HL-60/S4 (cell line): Measurements from ENCODE around the gene SYPL2.
"Not testable (repeated sequence)": the region's sequence is repeated elsewhere in the genome, so short reads cannot be mapped to it uniquely, and the experiment has no call there.

Experiments
- in situ Hi-C: fragments of 300-500 bp; cut with MboI; formaldehyde crosslinking; loops from 2 replicates; pipeline ENCODE4 v1.14.3; 2022; ENCODE audit warnings: low sequenced_read_pairs

The SYPL2 gene

DNA sequence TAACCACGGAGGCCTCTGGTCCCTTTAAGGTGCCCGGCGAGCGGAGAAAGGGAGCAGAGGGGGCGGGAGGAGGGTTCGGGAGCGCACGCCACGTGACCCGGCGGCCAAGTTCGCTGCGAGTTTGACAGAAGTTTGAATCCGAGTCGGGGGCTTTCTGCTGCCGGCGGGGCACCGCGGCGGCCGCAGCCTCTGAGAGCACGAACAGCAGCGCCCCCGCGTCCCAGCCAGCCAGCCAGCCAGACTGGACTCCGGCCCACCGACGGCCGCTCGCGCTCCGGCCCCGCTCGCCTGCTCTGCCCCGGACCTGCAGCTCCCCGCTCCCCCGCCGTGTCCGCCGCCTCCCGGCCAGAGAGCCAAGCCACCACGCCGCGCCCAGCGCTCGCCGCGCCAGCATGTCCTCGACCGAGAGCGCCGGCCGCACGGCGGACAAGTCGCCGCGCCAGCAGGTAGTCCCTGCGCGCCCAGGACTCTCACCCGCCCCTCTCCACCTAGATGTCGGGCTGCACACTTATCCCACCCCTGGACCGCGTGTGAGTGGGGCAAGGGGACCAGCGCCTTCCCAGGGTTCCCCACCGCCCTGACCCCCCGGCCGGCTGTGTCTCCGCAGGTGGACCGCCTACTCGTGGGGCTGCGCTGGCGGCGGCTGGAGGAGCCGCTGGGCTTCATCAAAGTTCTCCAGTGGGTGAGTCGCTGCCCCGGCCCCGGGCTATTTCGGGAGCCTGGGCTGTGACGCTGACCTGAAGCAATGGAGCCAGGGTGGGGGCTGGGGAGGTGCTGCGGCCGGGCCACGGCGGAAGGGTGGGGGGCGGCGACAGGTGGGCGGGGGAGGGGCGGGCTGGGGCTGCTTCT, at the start of gene SYPL2:
SYPL2 (plus strand) TSS at position 95 of the 849 bp plus-strand sequence; CDS start at position 393, 298 bp downstream.
- in situ Hi-C loops: no loop called here

DNA sequence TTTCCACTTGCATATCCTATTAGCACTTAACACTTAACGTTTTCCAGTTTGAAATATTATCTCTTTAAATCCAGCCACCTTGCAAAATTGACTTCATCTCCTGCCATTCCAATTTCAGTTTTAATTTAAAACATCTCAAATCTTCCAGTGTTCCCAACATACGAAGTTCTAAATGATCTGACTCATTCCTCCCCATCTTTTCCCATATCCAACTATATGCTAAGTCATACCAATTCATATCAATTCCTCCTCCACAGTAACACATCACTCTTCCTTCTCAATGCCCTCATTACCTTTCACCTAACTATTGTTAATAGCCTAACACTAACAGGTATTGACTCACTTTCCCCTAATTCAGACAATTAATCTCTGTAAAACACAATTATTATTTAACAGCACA, 42.8 kb upstream of the SYPL2 start:
- in situ Hi-C loops: no loop called here

DNA sequence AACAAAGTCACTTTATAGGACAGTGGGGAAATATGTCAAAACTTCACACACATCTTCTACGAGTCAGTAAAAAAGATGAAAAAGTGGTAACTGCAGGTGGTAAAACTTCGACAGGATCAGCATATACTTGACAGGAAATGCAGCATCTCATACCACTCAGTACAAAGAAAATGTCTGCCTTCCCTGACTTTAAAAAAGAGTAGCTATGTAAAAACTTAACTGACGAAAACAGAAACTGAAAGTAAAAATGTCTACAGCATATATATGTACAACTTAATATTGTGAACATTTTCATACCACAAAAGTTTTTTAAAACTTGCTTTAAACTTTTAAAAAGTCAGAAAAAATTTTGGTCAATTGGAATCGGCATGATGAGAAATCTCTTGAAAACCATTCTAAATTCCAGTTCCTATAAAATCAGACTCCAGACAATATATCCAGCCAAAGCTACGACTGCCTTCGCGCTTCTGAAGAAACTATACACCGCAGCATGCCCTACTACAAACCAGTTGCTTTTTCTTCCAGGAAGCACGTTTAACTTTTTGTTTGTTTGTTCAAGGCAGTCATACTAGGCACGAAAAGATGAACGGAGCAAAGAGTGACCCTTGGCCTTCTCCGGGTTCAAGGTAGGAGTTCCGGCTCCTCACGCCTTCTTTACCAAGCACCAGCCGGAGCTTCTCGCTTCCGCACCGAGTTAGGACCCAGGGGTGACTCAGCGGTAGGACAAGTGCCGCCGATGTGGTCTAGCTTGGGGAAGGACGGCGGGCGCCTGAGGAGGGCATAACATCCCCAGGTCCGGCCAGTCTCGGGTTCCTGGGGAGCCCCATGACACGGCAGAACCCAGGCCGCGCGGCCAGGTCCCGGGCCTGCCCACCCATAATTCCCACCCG, 40.7 kb upstream of the SYPL2 start:
- in situ Hi-C loops: no loop called here

DNA sequence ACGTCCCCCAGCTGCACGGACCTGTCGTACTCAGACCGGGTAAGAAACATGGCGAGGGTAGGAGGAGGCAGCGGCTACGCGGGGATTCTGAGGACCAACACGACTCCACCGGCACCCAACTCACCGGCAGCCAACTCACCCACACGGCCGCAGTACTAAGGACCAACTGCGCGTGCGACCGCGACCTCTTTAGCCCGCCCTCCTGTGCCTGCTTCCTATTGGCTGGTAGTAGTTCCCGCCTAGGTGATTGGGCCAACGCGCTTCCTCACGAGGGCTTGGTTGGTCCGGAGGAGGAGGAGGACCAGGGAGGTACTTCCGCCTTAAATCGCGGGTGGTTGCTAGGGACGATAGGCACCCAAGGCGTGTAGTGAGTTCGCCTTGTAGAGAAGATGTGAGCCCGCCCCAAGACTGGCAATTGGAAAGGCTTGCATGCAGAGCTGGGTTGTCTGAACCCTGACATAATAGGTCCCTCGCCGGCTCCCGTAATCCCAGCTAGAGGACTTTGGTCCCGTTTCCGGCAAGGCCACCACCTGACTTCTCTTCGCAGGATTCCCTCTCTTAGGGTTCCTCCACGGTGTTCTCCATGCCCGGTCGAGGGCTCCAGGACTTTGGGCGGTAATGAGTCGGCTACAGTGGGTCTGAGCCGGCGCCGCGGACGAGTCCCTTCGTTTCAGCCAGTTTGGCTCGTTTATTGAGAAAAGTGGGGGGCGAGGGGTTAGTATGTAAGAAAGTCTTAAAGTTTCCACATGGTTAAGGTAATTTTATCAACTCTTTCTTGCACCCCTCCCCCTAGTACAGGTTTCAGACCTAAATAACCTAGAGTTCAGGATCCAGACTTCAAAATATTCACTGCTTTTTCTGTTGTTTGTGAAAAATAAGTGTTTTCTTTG, 39.8 kb upstream of the SYPL2 start, which contains the start of gene PSMA5:
PSMA5 (minus strand) TSS at position 168 of the 890 bp plus-strand sequence; CDS start at position 50, 118 bp downstream.
- in situ Hi-C loops: no loop called here

DNA sequence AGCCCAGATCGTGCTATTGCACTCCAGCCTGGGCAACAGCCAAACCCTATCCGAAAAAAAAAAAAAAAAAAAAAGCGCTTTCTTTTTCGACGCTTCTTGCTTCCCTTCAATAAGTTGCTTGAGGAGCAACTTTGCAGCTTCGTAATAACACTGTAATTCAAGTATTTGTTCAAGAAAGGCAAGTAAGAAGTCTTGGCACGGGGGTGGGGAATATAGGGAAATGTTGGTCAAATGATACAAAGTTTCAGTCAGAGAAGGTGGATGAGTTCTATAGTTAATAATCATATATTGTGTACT, 39.2 kb upstream of the SYPL2 start:
- in situ Hi-C loops: no loop called here

DNA sequence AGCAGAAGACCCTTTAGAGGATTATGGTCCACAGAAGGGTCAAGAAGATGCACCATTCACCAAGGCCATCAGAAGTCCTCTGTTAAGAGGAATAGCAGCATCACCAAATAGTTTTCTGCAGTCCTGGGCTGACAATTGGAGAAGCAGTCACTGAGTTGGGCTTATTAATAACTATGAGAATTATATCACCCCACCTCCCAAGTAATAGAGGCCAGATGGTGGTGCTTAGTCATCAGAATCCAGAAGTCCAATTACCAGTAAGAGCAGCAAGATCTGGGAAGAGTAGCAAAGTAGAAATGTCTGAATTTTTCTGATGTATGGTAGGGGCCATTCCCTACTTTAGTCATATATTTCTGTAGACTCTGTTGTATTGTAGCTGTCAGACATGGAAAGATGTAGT, 34.0 kb upstream of the SYPL2 start:
- in situ Hi-C loops: no loop called here

DNA sequence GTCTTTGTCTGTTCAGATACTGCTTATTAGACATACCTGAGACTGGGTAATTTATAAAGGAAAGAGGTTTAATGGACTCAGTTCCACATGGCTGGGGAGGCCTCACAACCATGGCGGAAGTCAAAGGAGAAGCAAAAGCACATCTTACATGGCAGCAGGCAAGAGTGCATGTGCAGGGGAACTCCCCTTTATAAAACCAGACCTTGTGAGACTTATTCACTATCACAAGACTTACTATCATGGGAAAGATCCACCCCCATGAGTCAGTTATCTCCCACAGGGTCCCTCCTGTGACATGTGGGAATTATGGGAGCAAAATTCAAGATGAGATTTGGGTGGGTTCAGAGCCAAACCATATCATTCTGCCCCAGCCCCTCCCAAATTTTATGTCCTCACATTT, 33.0 kb upstream of the SYPL2 start:
- in situ Hi-C loops: no loop called here

DNA sequence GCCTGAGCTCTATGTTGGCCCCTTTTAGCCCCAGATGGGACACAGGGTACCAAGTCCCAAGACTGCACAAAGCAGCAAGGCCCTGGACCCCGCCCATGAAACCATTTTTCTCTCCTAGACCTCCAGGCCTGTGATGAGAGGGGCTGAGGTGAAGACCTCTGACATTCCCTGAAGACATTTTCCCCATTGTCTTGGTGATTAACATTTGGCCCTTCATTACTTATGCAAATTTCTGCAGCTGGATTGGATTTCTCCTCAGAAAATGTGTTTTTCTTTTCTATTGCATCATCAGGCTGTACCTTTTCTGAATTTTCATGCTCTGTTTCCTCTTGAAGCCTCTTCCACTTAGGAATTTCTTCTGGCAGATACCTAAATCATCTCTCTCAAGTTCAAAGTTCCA, 31.9 kb upstream of the SYPL2 start:
- in situ Hi-C loops: no loop called here

DNA sequence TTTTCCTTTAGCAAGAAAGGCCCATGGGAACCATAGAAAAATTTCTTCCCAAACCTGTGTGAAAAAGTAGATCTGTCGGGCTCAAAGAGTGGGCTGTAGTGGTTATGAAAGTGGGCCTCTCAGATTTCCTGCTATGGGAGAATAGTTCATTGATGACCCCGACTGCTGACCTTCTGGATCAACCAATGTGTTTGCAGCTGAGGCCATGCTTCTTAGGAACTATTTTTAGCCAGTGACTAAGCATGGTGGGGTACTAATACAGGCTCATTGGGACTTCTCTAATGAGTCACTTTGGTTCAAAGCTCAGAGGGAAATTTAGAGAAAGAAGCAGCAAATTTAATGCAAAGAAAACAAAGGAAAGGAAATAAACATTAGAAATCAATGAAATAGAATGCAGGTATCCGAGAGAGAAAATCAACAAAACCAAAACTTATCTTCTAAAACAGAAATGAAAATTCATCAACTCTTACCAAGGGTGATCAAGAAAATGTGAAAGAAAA, 27.5 kb upstream of the SYPL2 start:
- in situ Hi-C loops: no loop called here

DNA sequence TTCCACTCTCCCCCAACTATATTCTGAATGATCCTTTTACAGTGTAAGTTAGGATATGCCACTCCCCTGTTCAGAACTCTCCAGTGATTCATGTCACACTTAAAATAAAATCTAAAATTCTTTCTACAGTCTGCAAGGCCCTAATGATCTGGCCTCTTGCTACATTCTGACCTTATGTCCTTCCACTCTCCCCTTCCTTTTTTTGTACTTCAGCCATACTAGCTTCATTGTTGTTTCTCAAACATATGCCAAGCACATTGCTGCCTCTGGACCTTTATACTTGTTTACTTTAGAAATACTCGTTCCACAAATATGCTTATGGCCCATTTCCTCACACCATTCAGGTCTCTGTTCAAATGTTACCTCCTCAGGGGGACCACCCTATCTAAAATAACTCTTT, 25.3 kb upstream of the SYPL2 start:
- in situ Hi-C loops: no loop called here

DNA sequence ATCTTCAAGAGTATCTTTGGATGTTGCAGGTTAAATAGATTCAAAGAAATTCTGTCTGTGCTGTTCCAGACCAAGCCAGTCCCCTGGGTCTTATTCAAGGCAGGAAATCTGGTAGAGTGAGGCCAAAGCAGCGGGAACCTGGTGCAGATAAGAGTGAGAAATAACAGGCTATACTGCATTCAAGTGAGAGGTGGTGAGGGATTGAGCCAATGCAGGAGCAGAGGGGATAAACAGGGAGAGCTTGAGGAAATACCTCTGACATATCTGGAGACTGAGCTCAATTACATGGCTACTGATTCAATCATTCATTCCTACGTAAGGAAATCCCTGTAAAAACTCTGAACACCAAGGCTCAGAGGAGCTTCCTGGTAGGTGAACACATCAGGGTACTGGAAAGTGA, 22.9 kb upstream of the SYPL2 start:
- in situ Hi-C loops: no loop called here

DNA sequence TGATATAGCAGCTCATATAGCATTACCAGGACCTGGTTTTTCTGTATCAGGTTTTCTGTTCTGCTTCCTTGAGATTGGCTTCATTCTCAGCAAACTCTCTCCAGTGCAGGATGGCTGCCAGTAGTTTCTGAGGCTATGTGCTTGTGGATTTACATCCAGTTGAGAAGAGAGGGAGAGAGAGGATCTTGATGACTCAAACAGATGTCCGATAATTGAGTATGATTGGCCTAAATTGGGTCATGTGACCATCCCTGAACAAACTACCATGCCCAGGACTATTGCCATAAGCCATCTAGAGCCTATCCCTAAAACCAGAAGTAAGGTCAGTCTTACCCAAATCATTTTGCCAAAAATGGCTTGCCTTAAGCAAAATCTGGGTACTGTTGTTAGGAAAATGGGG, 22.0 kb upstream of the SYPL2 start:
- in situ Hi-C loops: no loop called here

DNA sequence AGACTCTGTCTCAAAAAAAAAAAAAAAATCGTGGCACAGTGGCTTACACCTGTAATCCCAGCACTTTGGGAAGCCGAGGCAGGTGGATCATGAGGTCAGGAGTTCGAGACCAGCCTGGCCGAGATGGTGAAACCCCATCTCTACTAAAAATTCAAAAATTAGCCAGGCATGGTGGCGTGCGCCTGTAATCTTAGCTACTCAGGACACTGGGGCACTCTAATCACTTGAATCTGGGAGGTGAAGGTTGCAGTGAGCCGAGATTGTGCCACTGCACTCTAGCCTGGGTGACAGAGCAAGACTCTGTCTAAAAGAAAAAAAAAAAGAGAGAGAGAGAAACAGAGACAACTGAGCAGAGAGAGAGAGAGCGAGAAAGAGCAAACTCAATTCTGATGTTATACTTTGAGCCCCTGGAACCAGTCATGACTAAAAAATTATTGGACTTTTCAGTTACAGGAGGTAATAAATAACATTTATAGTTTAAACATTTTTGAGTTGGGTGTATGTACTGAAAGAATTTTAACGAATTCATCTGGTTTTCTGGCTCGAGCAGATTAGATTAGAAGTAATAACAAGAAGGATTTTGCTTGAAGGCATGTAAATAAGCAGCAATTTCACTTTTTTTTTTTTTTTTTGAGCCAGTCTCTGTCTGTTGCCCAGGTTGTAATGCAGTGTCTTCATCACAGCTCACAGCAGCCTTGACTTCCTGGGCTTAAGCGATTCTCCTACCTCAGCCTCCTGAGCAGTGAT, 20.2 kb upstream of the SYPL2 start:
- in situ Hi-C loops: not testable (repeated sequence)

DNA sequence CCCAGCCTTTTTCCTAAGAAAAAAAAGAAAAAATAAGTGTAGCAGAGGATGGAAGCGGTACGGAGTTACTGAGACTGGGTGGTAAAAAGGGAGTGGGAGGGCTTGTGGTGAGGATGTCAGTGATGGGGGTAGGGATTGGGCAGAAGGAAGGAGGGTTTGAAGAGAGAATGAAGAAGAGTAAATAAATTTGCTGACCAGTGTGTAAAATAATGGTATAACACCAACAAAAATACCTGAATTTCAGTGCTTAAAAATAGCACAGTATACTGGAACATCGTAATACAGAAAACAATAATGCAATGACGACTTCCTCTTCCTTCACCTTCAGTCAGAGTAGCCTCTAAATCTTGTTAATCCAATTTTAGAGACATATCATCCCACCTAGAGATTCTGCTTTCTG, 18.8 kb upstream of the SYPL2 start:
- in situ Hi-C loops: no loop called here

DNA sequence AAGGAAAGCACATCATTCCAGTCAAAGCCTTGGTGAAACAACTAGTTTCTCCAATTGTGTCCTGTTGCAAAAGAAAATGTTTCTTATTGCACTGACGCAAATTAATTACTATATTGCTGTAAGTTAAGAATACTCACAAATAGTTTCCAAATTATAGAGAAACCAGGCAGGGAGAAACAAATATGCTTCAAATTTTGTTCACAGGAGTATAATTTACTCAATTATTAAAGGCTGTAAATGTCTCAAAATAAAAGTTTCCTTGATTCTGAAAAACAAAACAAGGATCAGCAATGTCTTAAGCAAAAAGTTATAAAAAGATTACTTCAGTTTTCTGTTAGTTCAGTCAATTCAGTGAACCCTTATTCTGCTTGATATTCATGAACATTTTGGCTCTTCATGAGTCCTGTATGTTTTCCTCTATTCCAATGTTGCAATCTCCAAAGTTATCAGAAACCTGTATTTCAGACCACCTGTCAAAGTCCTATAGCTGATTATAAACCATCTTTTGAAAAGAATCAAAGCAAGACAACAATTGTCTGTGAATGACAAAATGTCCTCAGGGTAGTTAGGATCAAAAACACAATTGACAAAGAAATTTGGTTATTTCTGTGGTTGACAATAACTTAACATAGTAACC, 11.7 kb upstream of the SYPL2 start:
- in situ Hi-C loops: no loop called here

DNA sequence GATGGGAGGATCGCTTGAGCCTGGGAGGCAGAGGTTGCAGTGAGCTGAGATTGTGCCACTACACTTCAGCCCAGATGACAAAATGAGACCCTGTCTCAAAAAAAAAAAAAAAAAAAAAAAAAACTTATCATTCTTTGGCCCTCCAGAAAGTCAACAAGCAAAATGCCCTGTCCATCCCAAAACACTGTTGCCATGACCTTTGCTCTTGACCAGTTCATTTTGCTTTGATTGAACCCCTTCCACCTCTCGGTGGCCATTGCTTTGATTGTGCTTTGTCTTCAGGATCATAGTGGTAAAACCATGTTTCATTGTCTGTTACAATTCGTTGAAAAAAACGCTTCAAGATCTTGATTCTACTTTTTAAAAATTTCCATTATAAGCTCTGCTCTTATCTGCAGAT, 8.5 kb upstream of the SYPL2 start:
- in situ Hi-C loops: no loop called here

DNA sequence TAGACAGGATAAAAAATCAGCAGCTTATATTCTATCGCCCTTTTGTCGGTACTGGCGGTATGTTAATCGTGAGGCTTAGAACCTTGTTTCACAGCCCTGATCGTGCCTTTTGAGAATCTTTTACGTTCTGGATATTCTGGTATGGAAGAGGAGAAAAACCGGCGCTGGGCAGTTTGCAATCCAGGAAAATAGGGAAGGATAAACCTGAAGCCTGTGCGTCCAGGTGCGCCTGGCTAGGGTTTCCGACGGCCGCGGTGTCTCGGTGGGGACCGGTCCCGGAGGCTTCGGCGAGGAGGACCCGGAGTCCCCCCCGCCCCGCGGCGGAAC, 258 bp upstream of the SYPL2 start:
- in situ Hi-C loops: no loop called here

DNA sequence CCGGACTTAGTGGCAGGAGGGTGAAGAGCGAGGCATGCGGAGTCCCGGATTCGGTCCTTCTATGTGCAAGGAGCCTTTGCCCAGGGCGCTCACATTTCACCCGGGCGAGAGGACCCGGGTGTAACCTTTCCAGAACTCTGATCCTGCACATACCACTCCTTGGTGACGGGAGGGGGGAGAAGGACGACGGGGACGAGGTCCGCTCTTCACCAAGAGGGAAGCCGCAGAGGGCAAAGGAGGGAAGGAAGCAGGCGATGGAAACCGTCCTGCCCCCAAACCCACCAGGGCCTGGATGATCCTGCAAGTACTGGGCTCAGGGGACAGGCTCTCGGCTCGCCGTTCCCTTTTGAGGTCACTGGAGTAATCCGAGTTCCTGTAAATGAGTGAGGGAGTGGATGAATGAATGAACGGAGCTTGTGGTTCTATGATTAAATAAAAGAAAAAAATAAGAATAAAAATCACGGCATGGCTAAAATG, 993 bp downstream of the SYPL2 start:
- in situ Hi-C loops: no loop called here

DNA sequence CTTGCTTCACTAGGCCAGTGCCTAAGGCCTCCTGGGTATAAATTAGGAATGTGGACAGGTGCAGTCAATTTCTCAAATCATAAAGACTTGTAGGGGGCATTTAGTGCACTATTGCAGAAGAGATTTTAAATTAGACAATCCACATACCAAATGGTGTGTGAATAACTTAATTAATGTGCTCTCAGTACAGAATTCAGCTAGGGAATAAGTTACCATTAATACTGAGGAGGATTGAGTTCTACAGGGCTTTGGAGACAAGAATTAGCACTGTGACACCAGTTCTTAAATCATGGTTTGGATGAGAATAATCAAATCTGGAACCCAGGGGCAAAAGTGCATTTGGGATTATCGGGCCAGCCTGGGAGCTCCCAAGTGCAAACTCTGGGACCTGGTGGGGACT, 1.7 kb downstream of the SYPL2 start:
- in situ Hi-C loops: no loop called here

DNA sequence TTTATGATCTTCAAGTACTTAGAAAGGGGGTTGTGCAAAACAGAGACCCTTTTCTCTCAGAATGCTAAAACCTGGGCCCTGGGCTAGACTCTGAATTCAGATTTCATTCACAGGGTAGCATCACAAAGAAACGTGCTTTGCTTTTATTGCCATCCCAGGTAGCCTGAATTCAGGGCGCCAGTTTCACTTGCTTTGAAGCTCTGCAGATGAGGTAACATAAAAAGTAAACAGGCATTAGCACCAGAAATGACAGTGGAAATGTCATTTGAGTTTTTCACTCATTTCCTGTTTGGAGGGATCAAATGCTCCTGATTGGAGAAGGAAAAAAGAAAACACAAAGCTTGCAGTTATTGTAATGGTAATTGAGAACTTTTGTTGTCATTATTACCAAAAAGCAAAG, 2.6 kb downstream of the SYPL2 start:
- in situ Hi-C loops: no loop called here
